HPDE6-E6E7 (cell line): ENCODE measurements around the gene OTOF.

Source experiments
- DNase-seq: peaks from one replicate; pipeline ENCODE4 v3.0.0; 2011; ENCODE audit warnings: missing footprints; ENCODE audit errors: extremely low spot score

OTOF gene

DNA sequence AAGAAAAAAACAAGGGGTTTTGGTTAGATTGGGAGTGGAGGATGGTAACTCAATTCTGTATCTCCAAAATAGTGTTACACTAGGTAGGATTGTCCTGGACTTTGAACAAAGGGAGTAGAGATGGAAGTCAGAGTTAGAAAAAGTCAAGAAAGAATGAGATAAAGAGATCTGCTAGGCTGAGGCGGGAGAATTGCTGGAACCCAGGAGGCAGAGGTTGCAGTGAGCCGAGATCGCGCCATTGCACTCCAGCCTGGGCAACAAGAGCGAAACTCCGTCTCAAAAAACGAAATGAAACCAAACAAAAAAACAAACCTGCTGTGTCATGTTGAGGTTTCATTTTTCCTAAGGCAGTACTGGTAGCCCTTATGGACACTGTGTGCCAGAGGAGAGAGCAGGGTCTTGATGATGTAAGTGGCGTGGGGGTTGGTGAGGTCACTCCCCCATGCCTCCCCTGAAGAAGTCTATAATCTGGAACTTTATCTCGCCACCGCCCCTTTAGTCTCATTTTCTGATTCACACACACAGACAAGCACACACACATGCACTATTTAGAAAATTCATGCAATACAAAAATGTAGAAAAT lies 65.7 kb downstream of the OTOF start:
- DNase-seq = no peak

DNA sequence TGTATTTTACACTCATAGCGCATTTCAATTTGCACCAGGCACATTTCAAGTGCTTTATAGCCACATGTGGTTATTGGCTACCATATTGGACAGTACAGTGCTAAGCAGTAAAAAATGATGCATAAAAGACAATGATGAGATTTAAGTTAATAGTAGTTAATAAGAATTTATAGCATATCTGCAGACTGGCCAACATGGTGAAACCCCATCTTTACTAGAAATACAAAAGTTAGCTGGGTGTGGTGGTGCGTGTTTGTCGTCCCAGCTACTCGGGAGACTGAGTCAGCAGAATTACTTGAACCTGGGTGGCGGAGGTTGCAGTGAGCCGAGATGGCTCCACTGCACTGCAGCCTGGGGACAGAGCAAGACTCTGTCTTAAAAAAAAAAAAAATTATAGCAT lies 66.5 kb downstream of the OTOF start:
- no peak for DNase-seq

DNA sequence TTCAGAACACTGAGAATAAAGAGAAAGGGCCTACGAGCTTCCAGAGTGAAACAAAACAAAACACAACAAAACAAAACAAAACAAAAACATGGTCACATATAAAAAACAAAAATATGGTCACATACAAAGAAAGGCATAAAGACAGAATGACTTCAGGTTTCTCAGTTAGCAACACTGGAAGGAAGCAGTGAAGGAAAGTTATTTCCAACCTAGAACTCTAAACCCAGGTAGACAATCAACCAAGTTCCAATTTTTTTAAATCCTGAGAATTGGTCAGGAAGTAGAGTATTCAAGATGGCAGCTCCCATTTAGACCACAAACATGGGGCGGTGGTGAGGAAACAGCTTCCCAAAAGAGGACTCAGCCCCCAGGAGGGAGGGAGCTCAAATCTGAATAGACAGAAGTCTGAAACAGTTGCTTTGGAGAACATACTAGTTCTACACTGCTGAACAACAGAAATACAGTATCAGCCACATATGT lies 67.1 kb downstream of the OTOF start:
- DNase-seq = no peak

DNA sequence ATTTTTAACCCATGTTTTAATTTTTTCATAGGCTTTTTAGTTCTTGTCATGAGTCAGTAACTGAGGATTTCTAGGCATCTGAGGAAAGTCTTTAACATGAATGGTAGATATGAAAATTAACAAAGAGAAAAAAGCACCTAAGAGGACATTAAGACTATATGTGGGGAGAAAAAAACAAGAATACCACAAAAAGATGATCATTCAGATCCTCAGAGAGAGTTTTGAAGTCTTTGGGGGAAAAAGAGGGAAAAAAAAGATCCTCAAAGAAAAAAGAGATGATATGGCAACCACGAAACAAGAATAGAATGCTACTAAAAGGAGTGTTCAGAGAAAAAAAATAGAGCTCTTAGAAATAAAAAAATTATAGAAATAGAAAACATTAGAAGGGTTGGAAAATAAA lies 68.1 kb downstream of the OTOF start:
- no peak for DNase-seq

DNA sequence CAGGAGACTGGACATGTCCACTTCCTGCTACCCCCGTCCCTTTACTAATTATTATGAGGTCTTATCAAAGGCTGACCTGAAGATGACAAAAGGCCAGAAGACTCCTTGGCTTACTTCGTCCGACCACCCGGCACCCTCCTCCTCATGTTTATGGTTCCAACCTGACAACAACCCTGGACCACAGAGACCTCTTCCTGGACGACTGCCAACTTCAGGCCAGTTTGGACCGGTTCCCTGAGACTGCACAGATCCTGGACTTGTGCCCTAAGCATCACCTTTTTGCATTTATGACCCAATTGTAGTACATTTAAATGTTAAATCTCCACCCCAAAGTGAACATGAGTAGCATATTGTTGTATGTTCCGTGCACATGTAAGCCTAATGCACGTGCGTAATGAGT lies 70.4 kb downstream of the OTOF start:
- DNase-seq = no peak
